Caco-2 (cell line): ENCODE data around the gene PTGIS. TPM values are rescaled to one million over a fixed set of nuclear protein-coding genes. Genes with fewer than 3 reads are reported as not detected.

Experiments
- BruUV-seq: library from RNA; stranded (reverse); fragments of 400-500 nt; replicated peaks from 2 replicates; lab custom pipeline; 2021; lab: Mats Ljungman, UMichigan
- CTCF ChIA-PET: fragments of 300-600 bp; sonication (Branson Sonifier 250); formaldehyde crosslinking; loops from one replicate; lab custom pipeline; 2022; ENCODE audit warnings: antibody characterized with exemption; lab: Charles Lee
- POLR2A ChIA-PET: fragments of 300-600 bp; sonication (Branson Sonifier 250); formaldehyde crosslinking; loops from one replicate; lab custom pipeline; 2022; ENCODE audit warnings: antibody characterized with exemption; lab: Charles Lee
- DNase-seq, 2 experiments: peaks; one replicate each; pipeline versions ENCODE4 v3.0.0 to v3.0.0-alpha.2; 2020 to 2022
- H3K27me3 ChIP-seq: replicated peaks from 2 replicates; pipeline ENCODE4 v1.6.0; 2011; ENCODE audit warnings: low read length; ENCODE audit not compliant: control insufficient read depth, insufficient read depth
- H3K36me3 ChIP-seq: 2 replicates; pipeline ENCODE4 v1.5.1; 2011; ENCODE audit warnings: low read length; ENCODE audit not compliant: control insufficient read depth, insufficient read depth
- H3K4me1 ChIP-seq: fragments of 250-450 bp; sonication (Bioruptor Pico); 2 replicates; pipeline ENCODE4 v1.5.1; 2020; ENCODE audit warnings: mild to moderate bottlenecking
- H3K4me3 ChIP-seq: 2 replicates; pipeline ENCODE4 v1.5.1; 2011; ENCODE audit warnings: low read depth, mild to moderate bottlenecking, control low read depth, low read length
- H3K9me3 ChIP-seq: fragments of 250-450 bp; sonication (Bioruptor Pico); 2 replicates; pipeline ENCODE4 v1.5.1; 2020; ENCODE audit warnings: mild to moderate bottlenecking, moderate library complexity
- H3K27ac Mint-ChIP-seq: one replicate; pipeline ENCODE4 v1.8.0; 2022; ENCODE audit warnings: mixed read lengths; ENCODE audit not compliant: unreplicated experiment
- H3K27me3 Mint-ChIP-seq: one replicate; pipeline ENCODE4 v1.8.0; 2022; ENCODE audit warnings: mixed read lengths; ENCODE audit not compliant: insufficient read depth, unreplicated experiment
- H3K36me3 Mint-ChIP-seq: one replicate; pipeline ENCODE4 v1.8.0; 2022; ENCODE audit warnings: mild to moderate bottlenecking, mixed read lengths; ENCODE audit not compliant: insufficient read depth, unreplicated experiment
- H3K4me1 Mint-ChIP-seq: one replicate; pipeline ENCODE4 v1.8.0; 2022; ENCODE audit warnings: low read depth, mixed read lengths; ENCODE audit not compliant: unreplicated experiment
- H3K4me3 Mint-ChIP-seq: one replicate; pipeline ENCODE4 v1.8.0; 2022; ENCODE audit warnings: mild to moderate bottlenecking, moderate library complexity, mixed read lengths; ENCODE audit not compliant: unreplicated experiment
- H3K9me3 Mint-ChIP-seq: one replicate; pipeline ENCODE4 v1.8.0; 2022; ENCODE audit warnings: mixed read lengths; ENCODE audit not compliant: unreplicated experiment
- intact Hi-C: fragments of 100-400 bp; cut with micrococcal nuclease; formaldehyde crosslinking; loops from one replicate; pipeline ENCODE4 v1.10.0; 2022; ENCODE audit not compliant: unreplicated experiment
- total RNA-seq: library from RNA; stranded (reverse); gene quantifications from 2 replicates; pipeline ENCODE4 v1.2.3, GENCODE V29; 2022
- TF ChIP-seq, protein P1 (sequence below), 2 experiments: fragments of 200-600 bp in 1 of 2; IDR thresholded peaks; 1 replicate in 1 of 2; 2 replicates in 1 of 2; pipeline versions ENCODE4 v1.5.1 to v1.8.0; 2011 to 2022; ENCODE audit warnings: antibody characterized with exemption in 1 of 2, control low read depth in 1 of 2, inconsistent platforms in 1 of 2, low read depth in 1 of 2, low read length in 1 of 2, mild to moderate bottlenecking in 1 of 2, moderate library complexity in 1 of 2; ENCODE audit not compliant: insufficient read depth in 1 of 2, severe bottlenecking in 1 of 2, unreplicated experiment in 1 of 2

The PTGIS gene
- total RNA-seq, 1 experiment from 2014 or later = 2.7 TPM

- H3K27me3 Mint-ChIP-seq = no peaks in the 10 kb centered on the region
- peaks cover 35% of the 10 kb centered on the region for H3K4me1 ChIP-seq
- no peak overlapping the region for H3K4me3 ChIP-seq
- H3K9me3 ChIP-seq = peaks cover 5% of the 10 kb centered on the region
- TF ChIP-seq, protein P1, sequence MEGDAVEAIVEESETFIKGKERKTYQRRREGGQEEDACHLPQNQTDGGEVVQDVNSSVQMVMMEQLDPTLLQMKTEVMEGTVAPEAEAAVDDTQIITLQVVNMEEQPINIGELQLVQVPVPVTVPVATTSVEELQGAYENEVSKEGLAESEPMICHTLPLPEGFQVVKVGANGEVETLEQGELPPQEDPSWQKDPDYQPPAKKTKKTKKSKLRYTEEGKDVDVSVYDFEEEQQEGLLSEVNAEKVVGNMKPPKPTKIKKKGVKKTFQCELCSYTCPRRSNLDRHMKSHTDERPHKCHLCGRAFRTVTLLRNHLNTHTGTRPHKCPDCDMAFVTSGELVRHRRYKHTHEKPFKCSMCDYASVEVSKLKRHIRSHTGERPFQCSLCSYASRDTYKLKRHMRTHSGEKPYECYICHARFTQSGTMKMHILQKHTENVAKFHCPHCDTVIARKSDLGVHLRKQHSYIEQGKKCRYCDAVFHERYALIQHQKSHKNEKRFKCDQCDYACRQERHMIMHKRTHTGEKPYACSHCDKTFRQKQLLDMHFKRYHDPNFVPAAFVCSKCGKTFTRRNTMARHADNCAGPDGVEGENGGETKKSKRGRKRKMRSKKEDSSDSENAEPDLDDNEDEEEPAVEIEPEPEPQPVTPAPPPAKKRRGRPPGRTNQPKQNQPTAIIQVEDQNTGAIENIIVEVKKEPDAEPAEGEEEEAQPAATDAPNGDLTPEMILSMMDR (IDR thresholded peaks at IDR 0.05; ENCODE audit: insufficient read depth in 1 of 2, low read depth in 1 of 2, low read length in 1 of 2, severe bottlenecking in 1 of 2, unreplicated experiment in 1 of 2) = no peak
- ChIA-PET CTCF (interaction anchor here (2.2 kb wide), 1 partner anchor 17 kb away, joined by 8 read pairs; no protein-coding TSS in a partner anchor), POLR2A (no interaction called here)
- no peaks in the 10 kb centered on the region for H3K9me3 Mint-ChIP-seq
- H3K27ac Mint-ChIP-seq = no peak overlapping the region
- no peak overlapping the region for H3K4me3 Mint-ChIP-seq
- H3K4me1 Mint-ChIP-seq = peaks cover 26% of the 10 kb centered on the region
- H3K27me3 ChIP-seq = no peaks in the 10 kb centered on the region
- H3K36me3 ChIP-seq = no peaks in the 10 kb centered on the region
- no TSS peak for BruUV-seq
- intact Hi-C loops = no loop called here
- peak in 1 of 2 experiments; percentile 37 for DNase-seq
- no peaks in the 10 kb centered on the region for H3K36me3 Mint-ChIP-seq
These were observed 9.1 kb downstream of the PTGIS start for GRCh38 chr20:49558826-49559225.

GRCh38 chr20:49557449-49557848 is 10.5 kb downstream of the PTGIS start:
- peaks cover 43% of the 10 kb centered on the region for H3K4me1 ChIP-seq
- Mint-ChIP-seq H3K9me3 (no peaks in the 10 kb centered on the region), H3K4me1 (peaks cover 24% of the 10 kb centered on the region), H3K36me3 (no peaks in the 10 kb centered on the region), H3K4me3 (no peak overlapping the region), H3K27me3 (no peaks in the 10 kb centered on the region), H3K27ac (no peak overlapping the region)
- ChIA-PET CTCF (interaction anchor here (0.6 to 2.8 kb wide), 4 partner anchors 23 to 52 kb away, joined by 3 to 12 read pairs (median 5); no protein-coding TSS in a partner anchor), POLR2A (interaction anchor here (0.9 to 1.0 kb wide), 2 partner anchors 22 to 43 kb away, joined by 3 to 4 read pairs; no protein-coding TSS in a partner anchor)
- no peaks in the 10 kb centered on the region for H3K36me3 ChIP-seq
- no peaks in the 10 kb centered on the region for H3K27me3 ChIP-seq
- no peak for DNase-seq
- H3K4me3 ChIP-seq = no peak overlapping the region
- intact Hi-C loops = no loop called here
- TF ChIP-seq, protein P1 (IDR thresholded peaks at IDR 0.05; ENCODE audit: insufficient read depth in 1 of 2, low read depth in 1 of 2, low read length in 1 of 2, severe bottlenecking in 1 of 2, unreplicated experiment in 1 of 2) = no peak
- peaks cover 11% of the 10 kb centered on the region for H3K9me3 ChIP-seq
- BruUV-seq = no TSS peak

DNA sequence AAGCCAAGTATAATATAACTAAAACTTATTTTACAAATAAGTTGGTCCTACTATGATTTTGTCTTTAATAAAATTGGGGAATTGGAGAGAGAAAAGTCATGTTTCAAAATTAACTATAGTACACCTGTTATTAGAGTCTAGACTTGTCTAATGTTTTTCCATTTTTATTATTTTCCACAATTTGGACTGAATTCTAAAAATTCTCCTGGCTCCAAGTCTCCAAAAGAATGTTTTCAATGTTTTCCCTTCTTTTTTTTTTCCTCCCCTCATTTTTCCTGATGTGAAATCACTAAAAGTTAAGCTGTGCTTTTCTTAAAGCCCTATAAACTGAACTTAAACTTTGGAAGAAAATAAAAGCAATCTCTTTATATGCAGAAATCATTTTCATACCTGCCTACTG is 11.3 kb downstream of the PTGIS start:
- H3K36me3 ChIP-seq = no peaks in the 10 kb centered on the region
- H3K9me3 ChIP-seq = peaks cover 11% of the 10 kb centered on the region
- CTCF ChIA-PET = interaction anchor here (0.7 to 2.8 kb wide), 5 partner anchors 9 to 217 kb away, joined by 3 to 12 read pairs (median 7); no protein-coding TSS in a partner anchor
- POLR2A ChIA-PET = no interaction called here
- no peak for DNase-seq
- peaks cover 44% of the 10 kb centered on the region for H3K4me1 ChIP-seq
- no peaks in the 10 kb centered on the region for H3K36me3 Mint-ChIP-seq
- peaks cover 29% of the 10 kb centered on the region for H3K4me1 Mint-ChIP-seq
- no peaks in the 10 kb centered on the region for H3K27me3 ChIP-seq
- no peak overlapping the region for H3K4me3 ChIP-seq
- BruUV-seq = no TSS peak
- H3K4me3 Mint-ChIP-seq = no peak overlapping the region
- no peaks in the 10 kb centered on the region for H3K9me3 Mint-ChIP-seq
- TF ChIP-seq, protein P1 (IDR thresholded peaks at IDR 0.05; ENCODE audit: insufficient read depth in 1 of 2, low read depth in 1 of 2, low read length in 1 of 2, severe bottlenecking in 1 of 2, unreplicated experiment in 1 of 2) = no peak
- H3K27ac Mint-ChIP-seq = no peak overlapping the region
- intact Hi-C loops = no loop called here
- no peaks in the 10 kb centered on the region for H3K27me3 Mint-ChIP-seq
